CD8-positive, alpha-beta memory T cell (primary cell): ENCODE measurements around the gene PREX1. TPM values are rescaled to one million over a fixed set of nuclear protein-coding genes. Genes with fewer than 3 reads are reported as not detected.

Experiments
- CTCF ChIA-PET: fragments of 350-600 bp; sonication (Branson Sonifier 250); formaldehyde crosslinking; loops from one replicate; lab custom pipeline; 2021; ENCODE audit warnings: antibody characterized with exemption; lab: Charles Lee
- POLR2A ChIA-PET: fragments of 350-600 bp; sonication (Branson Sonifier 250); formaldehyde crosslinking; loops from one replicate; lab custom pipeline; 2021; ENCODE audit warnings: antibody characterized with exemption; lab: Charles Lee
- DNase-seq, 5 donors: peaks; one replicate each; pipeline versions ENCODE4 v3.0.0 to v3.0.0-alpha.2; 2020 to 2022; ENCODE audit warnings: mixed read lengths in 1 of 5
- H3K27ac ChIP-seq: one replicate; pipeline ENCODE4 v1.7.0; 2013; ENCODE audit warnings: low read depth, mild to moderate bottlenecking, low read length, moderate library complexity
- H3K27me3 ChIP-seq: 2 replicates; pipeline ENCODE4 v1.7.0; 2013; ENCODE audit warnings: low read length, mild to moderate bottlenecking; ENCODE audit not compliant: insufficient read depth, poor library complexity, severe bottlenecking
- H3K36me3 ChIP-seq: 2 replicates; pipeline ENCODE4 v1.7.0; 2013; ENCODE audit warnings: mild to moderate bottlenecking, low read length, moderate library complexity; ENCODE audit not compliant: insufficient read depth
- H3K4me1 ChIP-seq: 2 replicates; pipeline ENCODE4 v1.7.0; 2013; ENCODE audit warnings: mild to moderate bottlenecking, low read length, moderate library complexity; ENCODE audit not compliant: insufficient read depth
- H3K4me3 ChIP-seq: 2 replicates; pipeline ENCODE4 v1.7.0; 2013; ENCODE audit warnings: mild to moderate bottlenecking, low read length
- H3K9me3 ChIP-seq: 2 replicates; pipeline ENCODE4 v1.7.0; 2013; ENCODE audit warnings: mild to moderate bottlenecking, low read length
- H3K27ac Mint-ChIP-seq, 8 donors: one replicate each; pipeline ENCODE4 v1.8.0; 2020 to 2021; ENCODE audit warnings: mixed read lengths in 8 of 8, mild to moderate bottlenecking in 6 of 8, inconsistent platforms in 3 of 8, moderate library complexity in 3 of 8
- H3K27me3 Mint-ChIP-seq, 2 donors: one replicate each; pipeline ENCODE4 v1.8.0; 2020 to 2021; ENCODE audit warnings: mixed read lengths in 2 of 2, mild to moderate bottlenecking in 1 of 2, moderate library complexity in 1 of 2
- H3K36me3 Mint-ChIP-seq, 3 donors: one replicate each; pipeline ENCODE4 v1.8.0; 2020 to 2021; ENCODE audit warnings: mixed read lengths in 3 of 3, inconsistent platforms in 1 of 3, mild to moderate bottlenecking in 1 of 3
- H3K4me1 Mint-ChIP-seq, 3 donors: one replicate each; pipeline ENCODE4 v1.8.0; 2020 to 2021; ENCODE audit warnings: mixed read lengths in 3 of 3, inconsistent platforms in 1 of 3, mild to moderate bottlenecking in 1 of 3
- H3K4me3 Mint-ChIP-seq, 7 donors: one replicate each; pipeline ENCODE4 v1.8.0; 2020 to 2021; ENCODE audit warnings: mixed read lengths in 7 of 7, mild to moderate bottlenecking in 6 of 7, moderate library complexity in 4 of 7, inconsistent platforms in 2 of 7
- H3K9me3 Mint-ChIP-seq, 5 donors: one replicate each; pipeline ENCODE4 v1.8.0; 2020 to 2022; ENCODE audit warnings: mixed read lengths in 5 of 5, mild to moderate bottlenecking in 3 of 5, moderate library complexity in 2 of 5, inconsistent platforms in 1 of 5
- polyA plus RNA-seq: library from polyadenylated mRNA; unstranded; fragments of 300-500 nt; fragmentation: Illumina TruSeq; gene quantifications from one replicate; pipeline ENCODE4 v1.2.3, GENCODE V29; 2021
- total RNA-seq, 2 experiments: library from RNA; stranded (reverse); gene quantifications; one replicate each; pipeline ENCODE4 v1.2.3, GENCODE V29; 2021

Gene PREX1
- total and polyA plus RNA-seq, 3 experiments from 2014 or later = 89.5 to 90.5 (median 90.0) TPM

DNA sequence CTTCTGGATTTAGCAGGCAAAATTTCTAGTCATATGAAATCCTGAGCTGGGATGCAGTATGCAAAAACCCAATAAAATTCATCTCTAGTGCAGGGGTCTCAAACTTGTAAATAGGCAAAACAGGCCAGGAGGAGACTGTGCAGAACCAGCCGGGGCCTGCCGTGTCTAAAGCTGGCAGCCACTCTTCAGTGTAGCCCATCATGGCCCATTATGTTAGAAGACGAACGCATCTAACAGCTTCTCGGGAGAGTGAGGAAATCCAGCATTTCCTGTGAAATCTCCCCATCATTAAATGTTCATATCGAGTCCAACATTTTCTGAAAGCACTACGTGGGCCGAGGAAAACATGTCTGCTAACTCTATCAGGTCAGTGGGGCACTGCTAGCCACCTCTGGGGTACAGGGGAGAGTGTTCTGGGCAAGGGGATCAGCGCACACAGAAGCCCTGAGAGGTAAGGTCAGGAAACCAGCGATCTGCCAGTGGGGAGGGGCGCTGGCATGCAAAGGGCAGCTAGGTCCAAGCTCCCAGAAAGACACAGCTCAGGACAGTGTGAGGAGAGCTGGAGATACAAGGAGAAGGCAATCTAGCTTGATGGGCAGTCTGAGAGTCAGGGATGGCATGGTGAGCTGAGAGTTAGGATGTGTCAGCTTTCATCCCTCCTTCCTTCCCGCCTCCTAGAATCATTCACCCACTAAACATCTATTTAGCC, 144.2 kb downstream of the PREX1 start:
- H3K4me3 Mint-ChIP-seq = no peak overlapping the region
- no peaks in the 10 kb centered on the region for H3K27me3 ChIP-seq
- H3K9me3 ChIP-seq = no peaks in the 10 kb centered on the region
- POLR2A ChIA-PET = interaction anchor here (0.7 kb wide), 1 partner anchor 90 kb away, joined by 3 read pairs; no protein-coding TSS in a partner anchor
- no peaks in the 10 kb centered on the region for H3K9me3 Mint-ChIP-seq
- H3K27ac Mint-ChIP-seq = peak overlapping the region in 7 of 8 donors; percentile 19 to 85 (median 37)
- peaks cover 0 to 55% (median 21%) of the 10 kb centered on the region in 3 donors for H3K36me3 Mint-ChIP-seq
- H3K27me3 Mint-ChIP-seq = peaks cover 0 to 11% of the 10 kb centered on the region in 2 donors
- H3K4me1 Mint-ChIP-seq = peaks cover 20 to 26% (median 25%) of the 10 kb centered on the region in 3 donors
- no peaks in the 10 kb centered on the region for H3K4me1 ChIP-seq
- DNase-seq = no peak
- no peak overlapping the region for H3K27ac ChIP-seq
- peaks cover 31% of the 10 kb centered on the region for H3K36me3 ChIP-seq
- H3K4me3 ChIP-seq = no peak overlapping the region
- CTCF ChIA-PET = interaction anchor here (0.9 to 3.4 kb wide), 3 partner anchors 12 to 221 kb away, joined by 6 to 12 read pairs (median 6); no protein-coding TSS in a partner anchor

DNA sequence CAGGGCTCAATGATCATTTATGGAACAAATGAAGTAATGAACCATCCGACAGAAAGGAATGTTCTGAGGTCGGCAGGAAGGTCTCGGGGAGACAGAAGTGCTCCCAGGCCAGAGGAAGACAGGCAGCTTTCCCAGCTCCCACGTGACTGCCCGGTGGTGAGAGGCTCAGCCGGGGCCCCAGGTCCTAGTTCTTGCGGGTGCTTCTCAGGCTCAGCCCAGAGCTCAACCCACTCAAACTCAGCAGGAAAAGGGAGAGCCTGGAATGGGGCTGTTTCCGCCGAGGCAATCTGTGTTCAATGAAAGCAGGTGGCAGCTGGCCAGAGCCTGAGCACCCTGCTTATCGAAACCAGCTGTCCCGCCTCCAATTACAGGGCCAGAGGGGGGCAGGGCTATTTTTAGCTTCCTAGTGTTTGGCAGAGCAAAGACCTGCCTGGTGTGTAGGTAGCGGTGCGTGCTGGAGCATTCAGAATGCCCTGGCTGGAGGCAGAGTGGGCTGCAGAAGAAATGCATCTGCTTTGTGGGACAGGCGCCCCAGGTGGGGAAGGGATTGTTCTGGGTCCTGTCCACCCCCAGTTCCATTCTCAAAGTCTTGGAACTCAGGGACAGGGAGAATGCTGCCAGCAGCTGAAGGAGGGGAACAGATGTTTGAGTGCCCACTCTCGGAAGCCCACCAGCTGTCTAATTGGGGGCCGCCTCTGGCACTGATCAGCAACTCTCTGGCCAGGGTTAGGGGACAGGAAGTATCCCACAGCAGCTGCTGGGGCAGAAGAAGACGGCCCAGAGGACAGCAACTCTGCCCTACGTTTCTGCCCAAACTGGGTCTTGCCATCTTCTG, 145.1 kb downstream of the PREX1 start:
- peaks cover 28% of the 10 kb centered on the region for H3K36me3 ChIP-seq

DNA sequence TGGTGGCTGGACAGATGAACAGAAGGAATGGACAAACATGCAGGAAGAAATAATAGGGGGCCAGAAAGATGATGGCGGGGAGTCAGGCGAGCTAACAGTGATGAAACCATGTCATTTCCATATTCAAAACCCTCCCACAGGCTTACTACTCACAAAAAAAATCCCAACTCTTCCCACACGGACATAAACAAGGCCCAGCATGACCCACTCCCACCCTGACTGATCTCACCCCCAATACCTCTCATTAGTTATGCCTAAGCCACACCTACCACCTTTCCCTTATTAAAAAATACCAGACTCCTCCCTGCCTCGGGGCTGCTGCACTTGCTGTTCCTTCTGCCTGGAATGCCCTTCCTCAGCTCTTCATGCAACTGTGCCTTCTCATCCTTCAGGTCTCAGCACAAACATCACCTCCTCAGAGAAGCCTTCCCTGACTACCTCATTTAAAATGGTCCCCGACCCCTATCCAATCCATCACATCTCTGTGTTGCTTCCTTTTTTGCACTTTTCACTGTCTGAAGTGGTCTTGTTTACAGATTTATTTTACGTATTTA, 145.8 kb downstream of the PREX1 start:
- Histone ChIP-seq H3K4me1 (no peaks in the 10 kb centered on the region), H3K27ac (no peak overlapping the region), H3K9me3 (no peaks in the 10 kb centered on the region), H3K36me3 (peaks cover 30% of the 10 kb centered on the region), H3K4me3 (no peak overlapping the region), H3K27me3 (no peaks in the 10 kb centered on the region)
- Mint-ChIP-seq H3K4me1 (peaks cover 13 to 20% (median 19%) of the 10 kb centered on the region in 3 donors), H3K4me3 (no peak overlapping the region), H3K27me3 (peaks cover 0 to 8% of the 10 kb centered on the region in 2 donors), H3K36me3 (peaks cover 0 to 38% (median 21%) of the 10 kb centered on the region in 3 donors), H3K27ac (no peak overlapping the region), H3K9me3 (no peaks in the 10 kb centered on the region)
- POLR2A ChIA-PET = no interaction called here
- CTCF ChIA-PET = interaction anchor here (3.4 kb wide), 1 partner anchor 24 kb away, joined by 12 read pairs; no protein-coding TSS in a partner anchor
- DNase-seq = no peak

More for the DNA sequence above, 145.1 kb downstream of the PREX1 start:
- Mint-ChIP-seq H3K4me1 (peaks cover 15 to 25% (median 22%) of the 10 kb centered on the region in 3 donors), H3K27ac (no peak overlapping the region), H3K4me3 (no peak overlapping the region), H3K9me3 (no peaks in the 10 kb centered on the region), H3K27me3 (peaks cover 0 to 11% of the 10 kb centered on the region in 2 donors), H3K36me3 (peaks cover 0 to 46% (median 21%) of the 10 kb centered on the region in 3 donors)
- DNase-seq = no peak
- Histone ChIP-seq H3K27ac (no peak overlapping the region), H3K4me1 (no peaks in the 10 kb centered on the region), H3K27me3 (no peaks in the 10 kb centered on the region), H3K4me3 (no peak overlapping the region), H3K9me3 (no peaks in the 10 kb centered on the region)
- ChIA-PET CTCF (interaction anchor here (1.4 to 3.4 kb wide), 2 partner anchors 25 to 222 kb away, joined by 6 to 12 read pairs; no protein-coding TSS in a partner anchor), POLR2A (no interaction called here)

DNA sequence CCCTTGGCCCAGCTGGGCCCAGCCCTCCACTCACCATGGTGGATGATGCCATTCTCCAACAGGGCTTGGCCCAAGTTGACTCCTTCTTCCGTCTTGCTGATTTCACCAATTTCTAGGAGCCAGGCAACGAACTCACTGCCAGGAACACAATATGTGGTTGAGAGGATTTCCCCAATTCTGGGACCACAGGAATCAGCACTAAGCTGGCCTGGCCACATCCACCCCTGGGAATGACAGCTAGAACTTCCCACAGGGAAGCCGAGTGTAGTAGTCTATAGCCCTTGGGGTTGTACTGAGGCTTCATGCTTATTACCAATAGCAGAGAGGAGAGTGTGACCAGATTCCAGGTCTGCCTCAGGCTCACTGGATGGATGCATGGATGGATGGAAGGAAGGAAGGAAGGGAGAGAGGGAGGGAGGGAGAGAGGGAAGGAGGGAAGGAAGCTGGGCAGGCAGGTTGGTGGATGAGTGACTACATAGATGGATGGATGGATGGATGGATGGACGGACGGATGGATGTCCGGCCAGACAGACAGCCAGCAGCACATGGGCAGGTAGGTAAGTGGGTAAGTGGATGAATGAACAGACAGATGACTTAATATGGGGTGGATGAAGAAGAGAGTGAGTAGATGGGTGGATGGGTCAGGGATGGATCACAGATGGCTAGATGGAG, 146.5 kb downstream of the PREX1 start:
- CTCF ChIA-PET = no interaction called here
- Mint-ChIP-seq H3K9me3 (no peaks in the 10 kb centered on the region), H3K36me3 (peaks cover 0 to 32% (median 21%) of the 10 kb centered on the region in 3 donors), H3K4me1 (peaks cover 13 to 17% (median 17%) of the 10 kb centered on the region in 3 donors), H3K27ac (no peak overlapping the region), H3K4me3 (no peak overlapping the region), H3K27me3 (peaks cover 0 to 5% of the 10 kb centered on the region in 2 donors)
- peaks cover 36% of the 10 kb centered on the region for H3K36me3 ChIP-seq
- POLR2A ChIA-PET = no interaction called here
- H3K4me1 ChIP-seq = no peaks in the 10 kb centered on the region
- no peak overlapping the region for H3K4me3 ChIP-seq
- H3K27ac ChIP-seq = no peak overlapping the region
- no peaks in the 10 kb centered on the region for H3K9me3 ChIP-seq
- no peaks in the 10 kb centered on the region for H3K27me3 ChIP-seq
- DNase-seq = no peak

DNA sequence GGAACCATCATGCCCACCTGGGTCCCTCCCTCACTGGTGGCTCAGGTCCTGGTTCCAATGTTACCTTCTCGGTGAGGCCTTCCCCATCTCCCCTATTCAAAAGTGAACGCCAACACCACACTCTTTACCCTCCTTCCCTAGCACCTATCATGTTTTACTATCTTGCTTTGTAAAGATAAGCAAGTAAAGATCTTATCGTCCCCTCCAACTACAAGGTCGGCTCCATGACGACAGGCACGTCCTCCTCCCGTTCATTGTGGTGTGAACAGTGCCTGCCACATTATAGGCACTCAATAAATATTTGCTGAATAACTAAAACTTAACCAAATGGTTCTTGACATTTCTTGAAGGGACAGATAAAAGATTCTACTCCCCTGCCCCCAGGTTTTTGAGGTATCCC, 147.1 kb downstream of the PREX1 start:
- peaks cover 0 to 3% of the 10 kb centered on the region in 2 donors for H3K27me3 Mint-ChIP-seq
- CTCF ChIA-PET = interaction anchor here (1.4 kb wide), 1 partner anchor 219 kb away, joined by 3 read pairs; no protein-coding TSS in a partner anchor
- no peak overlapping the region for H3K27ac ChIP-seq

DNA sequence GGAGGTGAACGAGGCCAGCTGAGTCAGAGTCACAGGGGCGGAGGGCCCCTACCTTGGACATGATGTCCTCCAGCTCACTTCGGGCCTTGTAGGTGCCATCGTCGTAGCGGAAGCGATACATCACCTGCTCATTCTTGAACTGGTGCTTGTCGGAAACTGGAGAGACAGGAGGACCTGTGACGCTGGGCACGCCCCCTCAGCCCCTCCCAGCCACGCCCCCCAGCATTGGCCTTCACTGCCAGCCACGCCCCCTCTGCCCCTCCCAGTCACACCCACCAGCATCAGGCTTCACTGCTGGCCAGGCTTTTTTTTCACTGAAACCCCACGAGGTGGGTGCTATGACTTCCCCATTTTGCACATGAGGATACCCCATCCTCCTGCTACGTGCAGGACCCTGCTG, 148.2 kb downstream of the PREX1 start:
- H3K4me1 Mint-ChIP-seq = peaks cover 7 to 9% (median 7%) of the 10 kb centered on the region in 3 donors
- H3K36me3 Mint-ChIP-seq = peaks cover 3 to 22% (median 15%) of the 10 kb centered on the region in 3 donors
- peak overlapping the region in 1 of 8 donors; percentile 54 for H3K27ac Mint-ChIP-seq
- no peaks in the 10 kb centered on the region for H3K27me3 Mint-ChIP-seq
- DNase-seq = no peak
- ChIA-PET POLR2A (no interaction called here), CTCF (interaction anchor here (1.4 kb wide), 1 partner anchor 220 kb away, joined by 3 read pairs; no protein-coding TSS in a partner anchor)
- H3K4me1 ChIP-seq = no peaks in the 10 kb centered on the region
- H3K27me3 ChIP-seq = no peaks in the 10 kb centered on the region
- H3K4me3 Mint-ChIP-seq = no peak overlapping the region
- H3K36me3 ChIP-seq = peaks cover 36% of the 10 kb centered on the region
- H3K4me3 ChIP-seq = no peak overlapping the region
- no peaks in the 10 kb centered on the region for H3K9me3 Mint-ChIP-seq
- H3K9me3 ChIP-seq = no peaks in the 10 kb centered on the region
- H3K27ac ChIP-seq = no peak overlapping the region

More for the DNA sequence above, 147.1 kb downstream of the PREX1 start:
- Histone ChIP-seq H3K27me3 (no peaks in the 10 kb centered on the region), H3K4me3 (no peak overlapping the region), H3K9me3 (no peaks in the 10 kb centered on the region), H3K4me1 (no peaks in the 10 kb centered on the region), H3K36me3 (peaks cover 37% of the 10 kb centered on the region)
- no peak for DNase-seq
- no peak overlapping the region for H3K4me3 Mint-ChIP-seq
- H3K9me3 Mint-ChIP-seq = no peaks in the 10 kb centered on the region
- no peak overlapping the region for H3K27ac Mint-ChIP-seq
- POLR2A ChIA-PET = no interaction called here
- H3K36me3 Mint-ChIP-seq = peaks cover 0 to 25% (median 24%) of the 10 kb centered on the region in 3 donors
- H3K4me1 Mint-ChIP-seq = peaks cover 11 to 17% (median 13%) of the 10 kb centered on the region in 3 donors

DNA sequence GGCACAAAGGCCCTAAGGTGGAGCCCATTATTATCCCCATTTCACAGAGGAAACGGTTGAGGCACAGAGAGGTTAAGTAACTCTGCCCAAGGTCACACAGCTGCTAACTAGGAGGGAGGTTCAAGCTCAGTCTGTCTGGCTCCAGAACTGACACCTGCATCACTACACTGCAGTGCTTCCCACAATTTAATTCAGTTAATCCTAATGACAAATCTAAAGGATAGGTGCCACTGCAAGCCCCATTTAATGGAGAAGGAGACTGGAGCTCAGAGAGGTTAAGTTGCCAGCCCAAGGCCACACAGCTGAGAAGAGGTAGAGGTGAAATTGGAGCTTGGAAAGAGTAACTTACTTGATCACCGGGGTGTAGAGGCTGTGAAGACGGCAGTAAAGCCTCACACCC, 148.8 kb downstream of the PREX1 start:
- Histone ChIP-seq H3K27ac (no peak overlapping the region), H3K27me3 (no peaks in the 10 kb centered on the region), H3K36me3 (peaks cover 40% of the 10 kb centered on the region), H3K4me1 (no peaks in the 10 kb centered on the region), H3K9me3 (no peaks in the 10 kb centered on the region), H3K4me3 (no peak overlapping the region)
- H3K4me3 Mint-ChIP-seq = no peak overlapping the region
- POLR2A ChIA-PET = no interaction called here
- no peaks in the 10 kb centered on the region for H3K27me3 Mint-ChIP-seq
- H3K27ac Mint-ChIP-seq = peak overlapping the region in 6 of 8 donors; percentile 5 to 71 (median 40)
- peaks cover 4 to 9% (median 7%) of the 10 kb centered on the region in 3 donors for H3K4me1 Mint-ChIP-seq
- CTCF ChIA-PET = interaction anchor here (0.9 kb wide), 1 partner anchor 226 kb away, joined by 3 read pairs; no protein-coding TSS in a partner anchor
- H3K36me3 Mint-ChIP-seq = peaks cover 3 to 22% (median 9%) of the 10 kb centered on the region in 3 donors
- DNase-seq = no peak
- no peaks in the 10 kb centered on the region for H3K9me3 Mint-ChIP-seq
